OCI-LY3 (cell line): Measurements from ENCODE around the gene AP2A2.
"Not testable (repeated sequence)": the region's sequence is repeated elsewhere in the genome, so short reads cannot be mapped to it uniquely, and the experiment has no call there.

Experiments
- H2AFZ ChIP-seq: fragments of 200-600, 300-600 bp; shearing (Covaris generic); 2 replicates; pipeline ENCODE4 v1.6.0; 2014; ENCODE audit warnings: antibody characterized with exemption, low read depth, low read length
- H3K27ac ChIP-seq: fragments of 200-600, 300-600 bp; sonication (generic); 2 replicates; pipeline ENCODE4 v1.5.1; 2014; ENCODE audit warnings: mild to moderate bottlenecking, low read length, moderate library complexity, mixed read lengths
- H3K27me3 ChIP-seq: fragments of 200-600, 300-600 bp; sonication (generic); 2 replicates; pipeline ENCODE4 v1.6.1; 2014; ENCODE audit warnings: low read depth, low read length, mixed read lengths
- H3K36me3 ChIP-seq: fragments of 200-600, 300-600 bp; sonication (generic); replicated peaks from 2 replicates; pipeline ENCODE3; 2014; ENCODE audit warnings: low read depth, low read length, mixed read lengths
- H3K4me1 ChIP-seq: fragments of 300-600, 200-600 bp; sonication (generic); 2 replicates; pipeline ENCODE4 v1.6.1; 2014; ENCODE audit warnings: low read length, mixed read lengths
- H3K4me2 ChIP-seq: fragments of 200-600, 300-600 bp; sonication (generic); 2 replicates; pipeline ENCODE4 v1.6.1; 2014; ENCODE audit warnings: low read length, mixed read lengths
- H3K4me3 ChIP-seq: fragments of 300-600, 200-600 bp; sonication (generic); 2 replicates; pipeline ENCODE4 v1.5.1; 2014; ENCODE audit warnings: antibody characterized with exemption, mild to moderate bottlenecking, low read length, moderate library complexity
- H3K79me2 ChIP-seq: fragments of 300-600, 200-600 bp; shearing (Covaris generic); 2 replicates; pipeline ENCODE4 v1.6.1; 2014; ENCODE audit warnings: mild to moderate bottlenecking, low read length, mixed read lengths
- H3K9ac ChIP-seq: fragments of 300-600, 200-600 bp; shearing (Covaris generic); 2 replicates; pipeline ENCODE4 v1.6.0; 2014; ENCODE audit warnings: mild to moderate bottlenecking, low read length, moderate library complexity
- H3K9me3 ChIP-seq: fragments of 200-600, 300-600 bp; shearing (Covaris generic); 2 replicates; pipeline ENCODE4 v1.6.1; 2014; ENCODE audit warnings: low read length, mixed read lengths; ENCODE audit not compliant: insufficient read depth
- H4K20me1 ChIP-seq: fragments of 200-600, 300-600 bp; sonication (generic); 2 replicates; pipeline ENCODE4 v1.6.1; 2016; ENCODE audit warnings: low read length, mixed read lengths; ENCODE audit not compliant: insufficient read depth
- EZH2phosphoT487 ChIP-seq: fragments of 200-600 bp; shearing (Covaris generic); IDR thresholded peaks from 2 replicates; pipeline ENCODE4 v1.6.1; 2018; ENCODE audit warnings: antibody characterized with exemption, mixed run types, low read depth
- TF ChIP-seq, protein P1 (sequence below): fragments of 200-600, 300-600 bp; sonication (generic); IDR thresholded peaks from 2 replicates; pipeline ENCODE4 v1.5.1; 2014; ENCODE audit warnings: antibody characterized with exemption, low read length, low read depth

AP2A2 gene

DNA sequence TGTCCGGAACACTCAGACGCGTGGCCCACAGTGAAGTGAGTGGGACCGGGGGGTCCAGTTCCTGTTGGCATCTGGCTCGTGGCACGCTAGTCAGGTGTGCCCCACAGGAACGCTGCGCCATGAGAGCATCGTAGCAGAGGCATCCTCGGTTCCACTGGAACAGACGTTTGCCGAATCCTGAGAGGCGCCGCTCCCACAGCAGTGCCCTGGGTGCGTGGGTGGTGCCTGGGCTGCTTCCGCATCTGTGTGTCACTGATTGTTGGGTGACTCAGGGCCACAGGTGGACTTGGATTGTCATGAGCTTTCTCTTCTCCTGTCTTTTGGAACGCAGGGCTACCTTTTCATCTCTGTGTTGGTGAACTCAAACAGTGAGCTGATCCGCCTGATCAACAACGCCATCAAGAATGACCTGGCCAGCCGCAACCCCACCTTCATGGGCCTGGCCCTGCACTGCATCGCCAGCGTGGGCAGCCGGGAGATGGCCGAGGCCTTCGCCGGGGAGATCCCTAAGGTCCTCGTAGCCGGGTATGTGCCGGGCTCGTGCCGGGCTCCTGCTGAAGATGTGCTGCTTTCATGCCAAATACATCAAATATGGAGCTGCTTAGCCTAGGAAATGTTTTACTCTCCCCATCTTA, 46.2 kb downstream of the AP2A2 start:
- H3K4me2 ChIP-seq: no peak overlapping the region
- H3K4me1 ChIP-seq: no peaks in the 10 kb centered on the region
- H3K9ac ChIP-seq: no peak overlapping the region
- no peak overlapping the region for H3K27ac ChIP-seq
- TF ChIP-seq, protein P1, sequence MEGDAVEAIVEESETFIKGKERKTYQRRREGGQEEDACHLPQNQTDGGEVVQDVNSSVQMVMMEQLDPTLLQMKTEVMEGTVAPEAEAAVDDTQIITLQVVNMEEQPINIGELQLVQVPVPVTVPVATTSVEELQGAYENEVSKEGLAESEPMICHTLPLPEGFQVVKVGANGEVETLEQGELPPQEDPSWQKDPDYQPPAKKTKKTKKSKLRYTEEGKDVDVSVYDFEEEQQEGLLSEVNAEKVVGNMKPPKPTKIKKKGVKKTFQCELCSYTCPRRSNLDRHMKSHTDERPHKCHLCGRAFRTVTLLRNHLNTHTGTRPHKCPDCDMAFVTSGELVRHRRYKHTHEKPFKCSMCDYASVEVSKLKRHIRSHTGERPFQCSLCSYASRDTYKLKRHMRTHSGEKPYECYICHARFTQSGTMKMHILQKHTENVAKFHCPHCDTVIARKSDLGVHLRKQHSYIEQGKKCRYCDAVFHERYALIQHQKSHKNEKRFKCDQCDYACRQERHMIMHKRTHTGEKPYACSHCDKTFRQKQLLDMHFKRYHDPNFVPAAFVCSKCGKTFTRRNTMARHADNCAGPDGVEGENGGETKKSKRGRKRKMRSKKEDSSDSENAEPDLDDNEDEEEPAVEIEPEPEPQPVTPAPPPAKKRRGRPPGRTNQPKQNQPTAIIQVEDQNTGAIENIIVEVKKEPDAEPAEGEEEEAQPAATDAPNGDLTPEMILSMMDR: no peak
- no peak for TF ChIP-seq EZH2phosphoT487
- no peaks in the 10 kb centered on the region for H3K9me3 ChIP-seq
- H3K27me3 ChIP-seq: no peaks in the 10 kb centered on the region
- H3K79me2 ChIP-seq: no peaks in the 10 kb centered on the region; the same call in 1 of the 2 replicates
- H4K20me1 ChIP-seq: no peaks in the 10 kb centered on the region
- peaks cover 3% of the 10 kb centered on the region for H3K36me3 ChIP-seq
- H3K4me3 ChIP-seq: no peak overlapping the region
- H2AFZ ChIP-seq: no peak overlapping the region

DNA sequence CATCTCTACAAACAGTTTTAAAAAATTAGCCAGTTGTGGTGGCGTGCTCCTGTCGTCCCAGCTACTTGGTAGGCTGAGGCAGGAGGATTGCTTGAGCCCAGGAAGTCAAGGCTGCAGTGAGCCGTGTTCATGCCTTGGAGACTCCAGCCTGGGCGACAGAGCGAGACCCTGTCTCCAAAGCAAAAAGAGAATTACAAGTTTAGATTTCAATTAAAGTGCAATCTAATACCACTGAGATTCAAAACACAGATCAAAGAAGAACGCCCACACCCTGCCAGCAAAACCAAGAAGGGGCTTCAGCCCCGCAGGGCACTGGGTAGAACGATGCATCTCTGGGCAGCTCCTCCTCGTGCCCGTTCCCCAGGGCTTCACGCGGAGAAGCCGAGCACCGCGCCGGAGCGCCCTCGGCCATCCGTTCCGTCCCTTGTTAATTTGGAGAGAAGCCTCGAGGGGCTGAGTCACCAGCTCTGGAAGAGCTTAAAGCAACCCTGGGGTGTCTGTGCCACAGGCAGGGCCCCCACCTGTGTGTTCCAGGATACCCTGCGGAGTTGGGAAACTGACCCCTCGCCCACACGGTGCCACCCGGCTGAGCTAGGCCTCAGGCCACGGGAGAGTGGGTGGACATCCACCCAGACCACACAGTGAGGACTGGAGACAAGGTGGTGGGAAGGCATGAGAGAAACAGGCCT, 47.0 kb downstream of the AP2A2 start:
- H3K36me3 ChIP-seq: peaks cover 3% of the 10 kb centered on the region

DNA sequence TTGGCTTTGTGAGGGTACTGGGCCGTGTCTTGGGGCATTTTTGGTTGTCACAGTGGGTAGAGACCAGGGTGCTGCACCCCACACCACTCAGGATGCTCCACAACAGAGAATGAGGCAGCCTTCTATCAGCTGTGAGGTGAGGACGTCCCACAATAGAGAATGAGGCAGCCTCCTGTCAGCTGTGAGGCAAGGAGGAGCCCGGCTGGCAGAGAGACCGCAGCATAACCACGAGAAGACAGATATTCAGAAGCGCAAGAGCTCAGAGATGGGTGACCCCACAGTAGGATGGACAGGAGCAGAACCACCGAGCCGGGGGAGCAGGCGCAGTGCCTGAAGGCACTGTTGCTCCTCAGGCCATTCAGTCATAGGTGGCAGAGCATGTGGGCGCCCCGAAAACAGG, 47.6 kb downstream of the AP2A2 start:
- no peak overlapping the region for H3K27ac ChIP-seq
- no peak overlapping the region for H2AFZ ChIP-seq
- H3K36me3 ChIP-seq: peaks cover 3% of the 10 kb centered on the region
- no peaks in the 10 kb centered on the region for H3K9me3 ChIP-seq
- H3K79me2 ChIP-seq: no peaks in the 10 kb centered on the region
- no peaks in the 10 kb centered on the region for H3K4me1 ChIP-seq
- H3K4me3 ChIP-seq: no peak overlapping the region
- H3K27me3 ChIP-seq: no peaks in the 10 kb centered on the region
- H4K20me1 ChIP-seq: no peaks in the 10 kb centered on the region
- H3K9ac ChIP-seq: no peak overlapping the region
- no peak for TF ChIP-seq EZH2phosphoT487
- TF ChIP-seq, protein P1: no peak
- no peak overlapping the region for H3K4me2 ChIP-seq

More for the DNA sequence above, 47.0 kb downstream of the AP2A2 start:
- TF ChIP-seq, protein P1: no peak
- TF ChIP-seq EZH2phosphoT487: no peak
- Histone ChIP-seq H3K4me2 (no peak overlapping the region), H3K4me1 (no peaks in the 10 kb centered on the region), H4K20me1 (no peaks in the 10 kb centered on the region), H3K79me2 (no peaks in the 10 kb centered on the region; the same call in 1 of the 2 replicates), H3K27ac (no peak overlapping the region), H2AFZ (no peak overlapping the region), H3K9me3 (no peaks in the 10 kb centered on the region), H3K4me3 (no peak overlapping the region), H3K9ac (no peak overlapping the region), H3K27me3 (no peaks in the 10 kb centered on the region)

DNA sequence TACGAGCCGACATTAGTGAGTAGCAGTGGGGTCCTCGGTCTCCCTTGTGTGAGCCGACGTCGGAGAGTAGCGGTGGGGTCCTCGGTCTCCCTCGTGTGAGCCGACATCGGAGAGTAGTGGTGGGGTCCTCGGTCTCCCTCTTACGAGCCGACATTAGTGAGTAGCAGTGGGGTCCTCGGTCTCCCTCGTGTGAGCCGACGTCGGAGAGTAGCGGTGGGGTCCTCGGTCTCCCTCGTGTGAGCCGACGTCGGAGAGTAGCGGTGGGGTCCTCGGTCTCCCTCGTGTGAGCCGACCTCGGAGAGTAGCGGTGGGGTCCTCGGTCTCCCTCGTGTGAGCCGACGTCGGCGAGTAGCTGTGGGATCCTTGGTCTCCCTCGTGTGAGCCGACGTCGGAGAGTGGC, 49.7 kb downstream of the AP2A2 start:
- not testable (repeated sequence) for H2AFZ ChIP-seq, H3K9me3 ChIP-seq, H3K9ac ChIP-seq, H3K4me1 ChIP-seq, H3K4me2 ChIP-seq, H4K20me1 ChIP-seq, H3K36me3 ChIP-seq, H3K27me3 ChIP-seq, H3K4me3 ChIP-seq, H3K79me2 ChIP-seq, H3K27ac ChIP-seq
